Measurements from ENCODE around the gene CYCS. TPM values are rescaled to one million over a fixed set of nuclear protein-coding genes. Genes with fewer than 3 reads are reported as not detected.
"Not testable (repeated sequence)": the region's sequence is repeated elsewhere in the genome, so short reads cannot be mapped to it uniquely, and the experiment has no call there.

Gene CYCS
- total and polyA plus RNA-seq, 4 donors = 94.7 to 271 (median 178) TPM

- Histone ChIP-seq H3K36me3 (ENCODE audit: control insufficient read depth, insufficient read depth, low read length) (no peaks in the 10 kb centered on the region), H3K27ac (ENCODE audit: low read depth, low read length) (no peak overlapping the region), H3K27me3 (ENCODE audit: control insufficient read depth, insufficient read depth, low read length) (no peaks in the 10 kb centered on the region), H3K9me3 (ENCODE audit: control insufficient read depth, insufficient read depth, low read length) (no peaks in the 10 kb centered on the region), H3K4me1 (ENCODE audit: control insufficient read depth, insufficient read depth, low read length) (no peaks in the 10 kb centered on the region), H3K4me3 (ENCODE audit: low read depth, low read length) (no peak overlapping the region)
- no CpG with 5 or more reads among the region's 4 CpGs for WGBS (ENCODE audit: insufficient coverage)
- no peak for DNase-seq (ENCODE audit: low read depth in 4 of 6, low spot score in 6 of 6)
Measured at GRCh38 chr7:25083201-25083600, 41.9 kb downstream of the CYCS start.

DNA sequence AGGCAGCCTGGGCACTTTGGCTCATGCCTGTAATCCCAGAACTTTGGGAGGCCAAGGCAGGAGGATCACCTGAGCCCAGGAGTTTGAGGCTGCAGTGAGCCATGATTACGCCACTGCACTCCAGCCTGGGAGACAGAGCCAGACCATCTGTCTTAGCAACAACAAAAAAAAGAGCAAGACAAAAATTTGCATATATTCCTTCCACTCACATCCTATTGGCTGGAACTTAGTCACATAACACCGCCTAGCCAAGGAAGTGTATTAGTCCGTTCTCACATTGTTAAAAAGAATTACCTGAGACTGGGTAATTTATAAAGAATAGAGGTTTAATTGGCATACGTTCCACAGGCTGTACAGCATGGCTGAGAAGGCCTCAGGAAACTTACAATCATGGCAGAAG, 43.0 kb downstream of the CYCS start:
- not testable (repeated sequence) for DNase-seq (ENCODE audit: low read depth in 4 of 6, low spot score in 6 of 6); H3K27me3 ChIP-seq (ENCODE audit: control insufficient read depth, insufficient read depth, low read length); H3K4me3 ChIP-seq (ENCODE audit: low read depth, low read length); H3K4me1 ChIP-seq (ENCODE audit: control insufficient read depth, insufficient read depth, low read length); H3K9me3 ChIP-seq (ENCODE audit: control insufficient read depth, insufficient read depth, low read length); H3K36me3 ChIP-seq (ENCODE audit: control insufficient read depth, insufficient read depth, low read length); H3K27ac ChIP-seq (ENCODE audit: low read depth, low read length)
- 90% methylated on average over 2 of the region's 4 CpGs for WGBS (ENCODE audit: insufficient coverage)

GRCh38 chr7:25077096-25077495, 48.0 kb downstream of the CYCS start:
- H3K27ac ChIP-seq (ENCODE audit: low read depth, low read length) = no peak overlapping the region
- H3K4me3 ChIP-seq (ENCODE audit: low read depth, low read length) = no peak overlapping the region
- peak in 1 of 6 donors; percentile 17 for DNase-seq (ENCODE audit: low read depth in 4 of 6, low spot score in 6 of 6)
- H3K27me3 ChIP-seq (ENCODE audit: control insufficient read depth, insufficient read depth, low read length) = no peaks in the 10 kb centered on the region
- H3K4me1 ChIP-seq (ENCODE audit: control insufficient read depth, insufficient read depth, low read length) = no peaks in the 10 kb centered on the region
- no peaks in the 10 kb centered on the region for H3K9me3 ChIP-seq (ENCODE audit: control insufficient read depth, insufficient read depth, low read length)
- 88% methylated on average over 1 of the region's 4 CpGs for WGBS (ENCODE audit: insufficient coverage)
- no peaks in the 10 kb centered on the region for H3K36me3 ChIP-seq (ENCODE audit: control insufficient read depth, insufficient read depth, low read length)

- no peaks in the 10 kb centered on the region for H3K9me3 ChIP-seq (ENCODE audit: control insufficient read depth, insufficient read depth, low read length)
- H3K4me1 ChIP-seq (ENCODE audit: control insufficient read depth, insufficient read depth, low read length) = no peaks in the 10 kb centered on the region
- DNase-seq (ENCODE audit: low read depth in 4 of 6, low spot score in 6 of 6) = no peak
- H3K4me3 ChIP-seq (ENCODE audit: low read depth, low read length) = no peak overlapping the region
- H3K27me3 ChIP-seq (ENCODE audit: control insufficient read depth, insufficient read depth, low read length) = no peaks in the 10 kb centered on the region
- WGBS (ENCODE audit: insufficient coverage) = 100% methylated on average over 1 of the region's 8 CpGs
- H3K27ac ChIP-seq (ENCODE audit: low read depth, low read length) = no peak overlapping the region
- no peaks in the 10 kb centered on the region for H3K36me3 ChIP-seq (ENCODE audit: control insufficient read depth, insufficient read depth, low read length)
Measured at GRCh38 chr7:25075459-25075858, 49.6 kb downstream of the CYCS start.

DNA sequence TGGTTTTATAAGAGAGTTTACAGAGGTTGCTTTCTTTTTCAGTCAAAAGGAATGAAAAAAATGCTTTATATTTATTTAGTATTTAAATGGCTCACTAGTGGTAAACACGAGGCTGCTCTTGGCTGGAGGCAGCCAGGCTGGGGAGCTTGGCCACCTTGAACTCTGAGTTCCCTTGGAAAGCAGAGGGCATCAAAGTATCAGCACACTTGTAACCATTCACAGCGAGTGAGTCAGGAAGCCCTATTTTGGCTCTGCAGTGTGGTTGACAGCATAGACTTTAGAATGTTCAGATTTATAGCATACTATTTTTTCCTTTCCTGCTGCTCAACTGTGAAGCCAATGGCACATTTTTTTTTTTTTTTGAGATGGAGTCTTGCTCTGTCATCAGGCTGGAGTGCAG, 51.6 kb downstream of the CYCS start:
- H3K36me3 ChIP-seq (ENCODE audit: control insufficient read depth, insufficient read depth, low read length) = no peaks in the 10 kb centered on the region
- no peaks in the 10 kb centered on the region for H3K27me3 ChIP-seq (ENCODE audit: control insufficient read depth, insufficient read depth, low read length)
- no peaks in the 10 kb centered on the region for H3K9me3 ChIP-seq (ENCODE audit: control insufficient read depth, insufficient read depth, low read length)
- DNase-seq (ENCODE audit: low read depth in 4 of 6, low spot score in 6 of 6) = peak in 1 of 6 donors; percentile 19
- H3K4me3 ChIP-seq (ENCODE audit: low read depth, low read length) = no peak overlapping the region
- no peaks in the 10 kb centered on the region for H3K4me1 ChIP-seq (ENCODE audit: control insufficient read depth, insufficient read depth, low read length)
- H3K27ac ChIP-seq (ENCODE audit: low read depth, low read length) = no peak overlapping the region
- 29% methylated on average over 1 of the region's 2 CpGs for WGBS (ENCODE audit: insufficient coverage)

Other genes with a start within 250 kb of the CYCS start
- 10 to 100 TPM in 1 of 2 donors, 1 to 10 TPM in 1; 4.7 to 13.7 TPM for gene OSBPL3, start 145.1 kb downstream of the CYCS start, total RNA-seq
- gene OSBPL3, start 145.1 kb downstream of the CYCS start, polyA plus RNA-seq (ENCODE audit: insufficient read length in 2 of 2) = 1 to 10 TPM; 5.4 to 6.0 TPM
- under 1 TPM in 1 of 2 donors, not detected in 1; 0.17 TPM for gene NPVF, start 103.2 kb upstream of the CYCS start, total RNA-seq
- gene NPVF, start 103.2 kb upstream of the CYCS start, polyA plus RNA-seq (ENCODE audit: insufficient read length in 2 of 2) = not detected

All from spinal cord (tissue), 10 donors.